Activated CD8-positive, alpha-beta memory T cell treated with anti-CD3 and anti-CD28 coated beads, Interleukin-2, amount 50 U/mL, for 4 hours (primary cell): ENCODE measurements around the gene BRD2.

Experiments used
- DNase-seq: peaks from one replicate; pipeline ENCODE4 v3.0.0-alpha.2; 2020

Gene BRD2

DNA sequence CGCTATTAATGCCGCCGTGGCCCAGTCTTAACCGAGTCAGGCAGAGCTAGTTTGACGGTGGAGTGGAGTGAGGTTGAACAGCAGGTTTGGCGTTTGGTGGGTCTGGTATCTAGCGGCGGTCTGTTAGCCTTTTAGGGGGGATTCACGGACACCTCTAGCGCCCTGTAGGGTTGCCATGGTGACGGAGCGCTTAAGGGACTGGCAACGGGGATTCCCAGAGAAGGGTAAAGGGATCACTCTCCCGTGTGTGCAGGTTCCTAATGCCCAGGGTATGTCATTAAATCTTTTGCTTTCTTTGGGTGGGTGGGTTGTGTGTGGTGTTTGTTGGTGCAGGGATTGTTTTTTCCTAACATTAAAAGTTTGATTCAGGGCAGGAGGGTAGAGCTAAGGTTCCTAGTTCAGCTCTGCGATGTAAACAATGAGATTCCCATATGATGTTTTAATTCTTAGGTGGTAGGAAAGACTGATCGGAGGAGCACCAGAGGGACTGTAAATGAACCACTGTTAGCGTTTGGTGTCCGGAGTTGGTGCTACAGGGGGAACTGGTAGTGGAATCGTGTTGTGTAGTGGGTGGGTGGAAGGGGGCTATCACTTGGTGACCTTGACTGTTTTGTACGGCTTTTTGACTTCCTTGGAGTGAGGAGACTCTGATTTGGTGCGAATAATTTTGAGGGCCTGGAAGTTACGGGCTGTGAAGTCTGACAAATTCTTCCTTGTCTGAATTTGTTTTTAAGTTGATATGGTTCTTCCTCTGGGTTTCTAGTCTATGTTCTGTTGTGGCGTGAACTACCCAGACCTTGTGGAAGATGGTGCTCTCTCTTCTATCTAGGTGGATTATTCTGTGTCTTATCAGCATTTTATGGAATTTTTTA is 5.0 kb downstream of the BRD2 start:
- DNase-seq: peak; percentile 61

DNA sequence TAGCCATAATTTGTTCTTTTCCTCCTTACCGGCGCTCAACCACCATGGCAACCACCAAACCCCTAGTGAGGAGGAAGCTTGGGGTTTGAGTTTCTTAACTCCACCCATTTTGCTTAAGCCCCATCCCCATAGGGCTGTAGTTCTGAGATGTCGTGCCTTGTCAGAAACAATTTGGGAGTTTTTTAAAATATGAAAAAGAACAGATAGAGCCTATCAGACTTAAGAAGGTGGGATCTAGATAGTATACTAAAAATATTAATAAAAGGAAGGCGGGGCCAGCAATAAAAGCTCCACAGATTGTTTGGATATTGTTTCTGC is 5.6 kb downstream of the BRD2 start:
- DNase-seq: peak; percentile 33

DNA sequence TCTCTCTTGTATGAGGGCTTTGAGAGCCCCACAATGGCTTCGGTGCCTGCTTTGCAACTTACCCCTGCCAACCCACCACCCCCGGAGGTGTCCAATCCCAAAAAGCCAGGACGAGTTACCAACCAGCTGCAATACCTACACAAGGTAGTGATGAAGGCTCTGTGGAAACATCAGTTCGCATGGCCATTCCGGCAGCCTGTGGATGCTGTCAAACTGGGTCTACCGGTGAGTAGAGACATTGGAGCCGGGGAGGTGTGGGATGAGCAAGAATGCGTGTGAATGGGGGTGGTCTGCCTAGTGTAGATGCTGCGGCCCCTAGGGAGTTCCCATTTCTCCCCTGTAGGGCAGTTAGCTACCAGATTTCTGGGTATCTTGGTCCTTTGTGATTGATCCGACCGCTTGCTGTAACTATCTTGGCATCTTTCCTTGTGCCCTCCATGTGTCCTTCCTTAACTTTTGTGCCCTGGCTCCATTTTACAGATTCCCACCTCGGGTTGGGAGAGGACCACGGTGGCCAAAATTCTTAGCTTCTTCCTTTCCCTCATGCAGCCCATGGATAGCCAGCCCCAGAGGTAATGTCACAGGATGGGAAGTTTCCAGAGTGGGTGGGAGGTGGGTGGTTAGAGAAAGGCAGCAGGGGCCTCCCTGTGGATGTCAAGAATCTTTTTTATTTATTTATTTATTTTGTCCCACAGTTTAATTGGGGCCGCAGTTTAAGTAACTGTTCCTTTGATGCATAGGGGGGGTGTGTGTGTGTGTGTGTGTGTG is 6.3 kb downstream of the BRD2 start:
- DNase-seq: no peak

DNA sequence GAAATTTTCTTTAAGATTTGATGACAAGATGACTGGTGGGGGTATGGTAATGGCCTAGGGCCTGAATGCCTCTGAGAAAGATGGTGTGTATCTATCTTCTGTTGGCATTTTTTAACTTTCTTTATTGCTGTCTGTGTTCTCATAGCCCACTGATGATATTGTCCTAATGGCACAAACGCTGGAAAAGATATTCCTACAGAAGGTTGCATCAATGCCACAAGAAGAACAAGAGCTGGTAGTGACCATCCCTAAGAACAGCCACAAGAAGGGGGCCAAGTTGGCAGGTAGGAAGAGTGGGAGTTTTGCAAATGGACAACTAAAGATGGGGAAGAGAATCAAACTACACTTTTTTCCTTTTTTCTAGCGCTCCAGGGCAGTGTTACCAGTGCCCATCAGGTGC is 7.5 kb downstream of the BRD2 start:
- DNase-seq: no peak

DNA sequence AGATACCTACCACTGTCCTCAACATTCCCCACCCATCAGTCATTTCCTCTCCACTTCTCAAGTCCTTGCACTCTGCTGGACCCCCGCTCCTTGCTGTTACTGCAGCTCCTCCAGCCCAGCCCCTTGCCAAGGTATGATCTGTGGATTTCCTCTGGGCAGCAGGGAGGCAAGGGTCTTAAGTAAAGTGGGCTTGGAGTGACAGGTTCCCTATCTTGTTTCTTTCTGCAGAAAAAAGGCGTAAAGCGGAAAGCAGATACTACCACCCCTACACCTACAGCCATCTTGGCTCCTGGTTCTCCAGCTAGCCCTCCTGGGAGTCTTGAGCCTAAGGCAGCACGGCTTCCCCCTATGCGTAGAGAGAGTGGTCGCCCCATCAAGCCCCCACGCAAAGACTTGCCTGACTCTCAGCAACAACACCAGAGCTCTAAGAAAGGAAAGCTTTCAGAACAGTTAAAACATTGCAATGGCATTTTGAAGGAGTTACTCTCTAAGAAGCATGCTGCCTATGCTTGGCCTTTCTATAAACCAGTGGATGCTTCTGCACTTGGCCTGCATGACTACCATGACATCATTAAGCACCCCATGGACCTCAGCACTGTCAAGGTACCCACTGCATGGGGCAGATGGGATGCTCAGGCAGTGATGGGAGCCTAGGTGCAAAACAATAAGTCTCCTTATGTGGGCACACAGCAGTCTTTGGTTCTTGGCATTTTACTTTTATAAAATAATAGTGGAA is 8.1 kb downstream of the BRD2 start:
- DNase-seq: no peak

DNA sequence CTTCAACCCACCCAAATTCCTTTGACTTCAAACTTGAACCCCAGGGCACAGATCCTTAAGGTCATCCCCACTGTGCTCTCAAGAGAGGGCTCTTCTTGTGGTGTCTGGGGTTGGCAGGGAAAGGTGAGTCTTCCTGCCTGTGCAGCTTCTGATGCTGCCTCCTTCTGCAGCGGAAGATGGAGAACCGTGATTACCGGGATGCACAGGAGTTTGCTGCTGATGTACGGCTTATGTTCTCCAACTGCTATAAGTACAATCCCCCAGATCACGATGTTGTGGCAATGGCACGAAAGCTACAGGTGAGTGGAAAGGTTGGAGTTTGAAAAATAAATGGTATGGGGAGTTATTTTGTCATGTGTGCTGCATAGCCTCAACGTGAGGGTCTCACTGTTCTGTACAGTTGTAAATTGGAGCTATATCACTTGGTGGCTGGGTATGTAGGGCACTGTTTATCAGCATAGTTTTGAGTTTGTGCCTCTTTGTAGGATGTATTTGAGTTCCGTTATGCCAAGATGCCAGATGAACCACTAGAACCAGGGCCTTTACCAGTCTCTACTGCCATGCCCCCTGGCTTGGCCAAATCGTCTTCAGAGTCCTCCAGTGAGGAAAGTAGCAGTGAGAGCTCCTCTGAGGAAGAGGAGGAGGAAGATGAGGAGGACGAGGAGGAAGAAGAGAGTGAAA is 9.0 kb downstream of the BRD2 start:
- no peak for DNase-seq

DNA sequence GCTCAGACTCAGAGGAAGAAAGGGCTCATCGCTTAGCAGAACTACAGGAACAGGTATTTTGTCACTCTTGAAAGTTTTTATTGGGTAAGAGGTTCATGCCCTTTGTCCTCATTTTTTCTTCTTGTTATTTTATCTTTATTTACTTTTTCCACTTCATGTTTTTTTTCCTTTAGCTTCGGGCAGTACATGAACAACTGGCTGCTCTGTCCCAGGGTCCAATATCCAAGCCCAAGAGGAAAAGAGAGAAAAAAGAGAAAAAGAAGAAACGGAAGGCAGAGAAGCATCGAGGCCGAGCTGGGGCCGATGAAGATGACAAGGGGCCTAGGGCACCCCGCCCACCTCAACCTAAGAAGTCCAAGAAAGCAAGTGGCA is 9.5 kb downstream of the BRD2 start:
- DNase-seq: no peak

DNA sequence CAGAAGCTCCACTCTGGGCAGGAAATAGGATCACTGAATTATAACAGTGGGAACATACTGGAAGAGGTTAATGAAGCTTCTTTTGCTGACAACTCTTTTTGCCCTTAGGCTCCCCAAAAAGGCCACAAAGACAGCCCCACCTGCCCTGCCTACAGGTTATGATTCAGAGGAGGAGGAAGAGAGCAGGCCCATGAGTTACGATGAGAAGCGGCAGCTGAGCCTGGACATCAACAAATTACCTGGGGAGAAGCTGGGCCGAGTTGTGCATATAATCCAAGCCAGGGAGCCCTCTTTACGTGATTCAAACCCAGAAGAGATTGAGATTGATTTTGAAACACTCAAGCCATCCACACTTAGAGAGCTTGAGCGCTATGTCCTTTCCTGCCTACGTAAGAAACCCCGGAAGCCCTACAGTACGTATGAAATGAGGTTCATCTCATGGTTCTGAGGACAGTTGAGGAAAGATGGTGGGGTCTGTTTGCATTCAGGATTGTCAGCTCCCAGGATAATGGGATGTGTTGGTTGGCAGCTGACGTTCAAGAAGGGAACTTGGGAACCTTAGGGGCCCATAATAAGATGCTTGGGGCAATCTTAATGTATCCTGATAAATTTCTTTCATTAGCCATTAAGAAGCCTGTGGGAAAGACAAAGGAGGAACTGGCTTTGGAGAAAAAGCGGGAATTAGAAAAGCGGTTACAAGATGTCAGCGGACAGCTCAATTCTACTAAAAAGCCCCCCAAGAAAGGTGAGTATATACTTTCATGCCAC is 11.5 kb downstream of the BRD2 start:
- no peak for DNase-seq

DNA sequence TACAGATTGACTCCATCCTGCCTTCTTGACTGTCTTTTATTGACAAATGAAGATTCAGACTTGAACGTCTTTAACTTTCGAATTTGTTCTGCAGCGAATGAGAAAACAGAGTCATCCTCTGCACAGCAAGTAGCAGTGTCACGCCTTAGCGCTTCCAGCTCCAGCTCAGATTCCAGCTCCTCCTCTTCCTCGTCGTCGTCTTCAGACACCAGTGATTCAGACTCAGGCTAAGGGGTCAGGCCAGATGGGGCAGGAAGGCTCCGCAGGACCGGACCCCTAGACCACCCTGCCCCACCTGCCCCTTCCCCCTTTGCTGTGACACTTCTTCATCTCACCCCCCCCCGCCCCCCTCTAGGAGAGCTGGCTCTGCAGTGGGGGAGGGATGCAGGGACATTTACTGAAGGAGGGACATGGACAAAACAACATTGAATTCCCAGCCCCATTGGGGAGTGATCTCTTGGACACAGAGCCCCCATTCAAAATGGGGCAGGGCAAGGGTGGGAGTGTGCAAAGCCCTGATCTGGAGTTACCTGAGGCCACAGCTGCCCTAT is 12.2 kb downstream of the BRD2 start:
- DNase-seq: no peak

DNA sequence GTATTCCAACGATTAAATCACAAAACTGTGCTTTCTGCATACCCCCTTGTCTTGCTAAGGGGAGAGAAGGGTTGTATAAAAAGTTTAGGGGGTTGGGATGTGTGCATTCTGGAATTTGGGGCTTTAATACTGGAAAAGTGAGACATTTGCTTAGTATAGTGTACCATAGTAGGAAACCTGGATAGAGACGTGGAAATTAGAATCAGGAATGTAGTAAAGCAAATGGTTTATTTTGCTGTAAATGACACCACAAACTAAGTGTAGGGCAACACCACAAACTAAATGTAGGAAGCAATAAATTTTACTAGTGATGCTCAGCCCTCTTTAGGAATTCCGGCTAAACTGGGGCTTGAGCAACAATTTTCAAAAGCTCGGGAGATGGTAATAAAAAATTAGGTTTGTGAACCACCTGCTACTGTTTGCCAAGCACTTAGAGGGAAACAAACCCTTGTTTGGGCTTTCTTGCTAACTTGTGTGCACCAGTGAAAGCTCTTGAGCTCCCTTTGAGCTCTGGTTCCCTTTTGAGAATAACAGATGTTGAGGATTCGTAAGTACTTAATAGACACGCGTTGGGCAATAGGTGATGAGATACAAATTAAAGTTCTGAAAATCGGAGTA is 13.8 kb downstream of the BRD2 start:
- DNase-seq: no peak

DNA sequence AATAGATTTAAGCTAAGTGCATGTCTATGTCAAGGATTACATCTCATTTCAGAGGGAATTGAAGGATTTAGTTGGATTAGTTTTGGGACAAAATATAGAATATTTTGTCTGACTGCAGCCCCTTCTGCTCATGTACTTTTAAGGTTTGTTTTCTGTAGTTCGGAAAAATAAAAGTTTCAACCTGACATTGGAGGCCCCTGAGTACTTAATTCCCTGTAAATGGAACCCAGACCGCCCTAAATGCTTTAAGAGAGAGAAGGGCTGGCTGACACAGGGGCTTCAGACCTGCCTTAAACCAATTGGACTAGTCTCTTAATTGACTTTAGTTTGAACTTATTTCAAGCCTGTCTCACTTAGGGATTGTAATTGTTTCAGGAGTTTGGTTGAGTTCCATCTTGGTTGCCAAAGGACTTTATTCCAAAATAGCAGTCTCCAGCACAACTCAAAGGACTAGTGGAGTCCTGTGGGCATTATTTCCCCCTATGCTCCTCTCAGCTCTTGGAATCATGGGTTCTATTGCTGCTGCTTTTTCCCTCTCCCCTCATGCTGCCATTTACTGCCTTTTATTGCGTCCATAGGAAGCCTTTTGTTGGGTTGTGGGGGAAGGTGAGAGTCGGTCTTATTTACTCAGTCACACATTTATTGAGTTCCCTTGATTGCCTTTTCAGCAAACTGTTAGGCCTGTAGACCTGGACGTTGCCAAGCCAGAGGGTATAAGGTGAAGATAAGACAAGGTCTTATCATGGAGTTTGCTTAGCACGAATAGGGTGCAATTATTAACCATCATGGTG is 14.5 kb downstream of the BRD2 start:
- no peak for DNase-seq

DNA sequence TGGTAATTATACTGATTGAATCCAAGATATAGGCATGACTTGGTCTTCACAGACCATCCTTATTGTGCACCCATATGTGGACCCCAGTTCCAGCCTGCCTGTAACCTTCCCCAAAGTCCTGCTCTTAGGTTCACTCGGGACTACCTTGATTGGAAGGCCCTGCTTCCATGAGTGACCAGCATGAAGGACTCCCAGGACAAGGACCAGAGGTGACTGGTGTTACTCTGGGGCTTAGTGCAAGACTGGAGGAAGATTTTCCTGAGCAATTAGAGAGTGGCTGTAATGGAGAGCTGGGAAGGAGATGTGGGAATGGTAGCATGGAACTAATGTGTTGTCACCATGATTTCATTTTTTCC is 15.1 kb downstream of the BRD2 start:
- no peak for DNase-seq

DNA sequence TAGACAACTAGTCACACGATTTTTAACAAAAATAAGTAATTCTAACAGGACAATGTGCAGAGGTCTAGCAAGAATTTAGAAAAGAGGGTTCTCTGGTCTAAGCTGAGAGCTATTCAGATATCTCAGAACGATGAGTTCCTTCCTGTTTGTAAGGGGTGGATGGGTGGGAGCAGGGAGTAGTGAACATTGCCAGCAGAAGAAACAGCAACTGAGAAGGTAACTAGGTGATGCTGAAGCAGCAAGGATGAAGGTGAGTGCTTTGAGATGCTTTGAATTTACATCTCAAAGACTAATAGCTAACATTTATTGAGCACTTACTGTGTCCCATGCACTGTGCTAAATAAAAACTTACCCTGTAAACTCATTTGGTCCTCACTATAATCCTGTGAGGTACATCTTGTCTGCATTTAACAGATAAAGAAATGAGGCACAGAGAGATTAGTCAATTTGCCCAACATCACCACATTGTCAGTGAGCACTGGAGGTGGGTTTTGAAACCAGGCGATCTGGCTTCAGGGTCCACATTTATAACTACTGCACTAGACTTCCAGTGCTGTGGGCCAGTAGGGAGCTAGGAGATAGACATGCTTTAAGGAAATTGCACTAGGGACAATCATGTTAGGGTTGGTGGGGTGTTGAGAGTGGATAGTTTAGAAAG is 15.7 kb downstream of the BRD2 start:
- no peak for DNase-seq

DNA sequence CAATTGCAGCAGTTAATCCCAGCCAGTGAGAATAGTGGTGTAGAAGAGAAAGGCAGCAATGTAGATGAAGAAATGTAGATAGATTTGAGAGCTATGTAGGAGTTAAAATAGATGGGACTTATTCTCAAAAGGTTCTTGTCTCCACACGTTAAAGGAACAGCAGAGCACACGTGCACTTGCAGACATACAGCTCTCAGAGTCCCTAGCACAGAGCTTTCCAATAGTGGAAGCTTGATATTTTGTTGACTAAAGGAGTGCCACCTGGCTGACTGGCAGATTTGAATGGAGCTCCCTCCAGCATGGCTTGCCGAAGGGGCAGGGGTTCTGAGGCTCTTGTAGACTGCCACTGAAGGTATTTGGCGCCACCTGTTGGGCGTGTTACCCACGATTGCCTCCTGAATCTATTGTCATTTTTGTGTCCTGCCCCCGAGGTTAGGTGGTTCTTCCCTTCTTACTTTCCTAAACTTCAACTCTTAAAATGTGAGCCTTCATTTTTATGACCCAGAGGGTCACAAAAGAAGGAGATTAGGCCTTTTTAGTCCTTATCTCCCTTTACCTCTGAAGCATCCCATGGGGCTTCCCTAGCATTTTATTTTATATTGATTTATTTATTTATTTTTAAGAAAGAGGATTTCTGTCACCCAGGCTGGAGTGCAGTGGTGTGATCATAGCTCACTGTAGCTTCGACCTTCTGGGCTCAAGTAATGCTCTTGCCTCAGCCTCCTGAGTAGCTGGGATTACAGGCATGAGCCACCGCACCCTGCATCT is 16.4 kb downstream of the BRD2 start:
- DNase-seq: peak; percentile 91

DNA sequence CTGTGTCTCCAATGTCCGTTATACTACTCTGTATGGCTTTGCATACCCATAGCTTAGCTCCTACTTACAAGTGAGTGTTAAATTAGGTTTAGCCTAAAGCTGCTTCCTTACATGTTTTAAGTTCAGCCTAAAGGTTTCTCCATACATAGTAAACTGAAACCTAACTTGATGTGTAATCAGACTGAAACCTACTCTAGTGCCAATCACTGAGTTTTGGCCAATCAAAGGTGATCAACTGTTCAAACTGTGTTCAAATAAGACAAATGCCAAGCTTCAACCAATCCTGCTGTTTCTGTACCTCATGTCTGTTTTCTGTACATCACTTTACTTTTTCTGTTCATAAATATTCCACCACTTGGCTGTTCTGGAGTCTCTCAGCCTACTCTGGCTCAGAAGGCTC is 21.0 kb downstream of the BRD2 start:
- no peak for DNase-seq

DNA sequence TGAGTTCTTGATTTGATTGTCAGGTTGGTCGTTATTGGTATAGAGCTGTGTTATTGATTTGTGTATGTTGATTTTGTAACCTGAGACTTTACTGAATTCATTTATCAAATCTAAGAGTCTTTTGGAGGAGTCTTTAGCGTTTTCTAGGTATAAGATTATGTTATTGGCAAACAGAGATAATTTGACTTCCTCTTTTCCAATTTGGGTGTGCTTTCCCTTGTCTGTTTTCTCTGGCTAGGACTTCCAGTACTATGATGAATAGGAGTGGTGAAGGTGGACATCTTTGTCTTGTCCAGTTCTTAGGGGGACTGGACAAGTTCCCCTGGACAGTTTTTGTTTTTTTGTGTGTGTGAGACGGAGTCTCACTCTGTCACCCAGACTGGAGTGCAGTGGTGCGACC is 23.6 kb downstream of the BRD2 start:
- DNase-seq: no peak

DNA sequence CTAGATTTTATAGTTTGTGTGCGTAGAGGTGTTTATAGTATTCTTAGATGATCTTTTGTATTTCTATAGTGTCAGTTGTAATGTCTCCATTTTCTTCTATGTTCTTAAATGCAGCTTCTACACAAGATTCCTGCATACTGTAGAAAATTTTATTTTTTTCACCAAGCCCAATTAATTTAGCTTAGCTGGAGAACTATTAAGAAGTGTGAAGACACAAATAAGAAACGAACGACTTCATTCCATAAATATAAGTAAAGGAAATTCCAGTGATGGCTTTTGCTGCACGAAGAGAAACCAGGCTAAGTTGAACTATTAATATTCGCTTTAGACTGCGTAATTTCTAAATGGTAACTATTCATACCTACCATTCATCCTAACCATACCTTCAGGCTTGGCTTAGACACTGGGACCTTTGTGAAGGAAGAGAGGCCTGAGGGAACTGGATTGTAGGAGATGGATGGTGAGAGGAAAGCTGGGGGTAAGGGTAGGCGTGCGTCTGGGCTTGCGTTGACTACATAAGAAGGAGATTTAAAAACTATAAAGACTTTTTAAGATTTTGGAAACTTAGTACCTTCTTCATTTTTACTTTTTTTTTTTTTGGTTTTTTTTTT is 25.1 kb downstream of the BRD2 start:
- DNase-seq: no peak

DNA sequence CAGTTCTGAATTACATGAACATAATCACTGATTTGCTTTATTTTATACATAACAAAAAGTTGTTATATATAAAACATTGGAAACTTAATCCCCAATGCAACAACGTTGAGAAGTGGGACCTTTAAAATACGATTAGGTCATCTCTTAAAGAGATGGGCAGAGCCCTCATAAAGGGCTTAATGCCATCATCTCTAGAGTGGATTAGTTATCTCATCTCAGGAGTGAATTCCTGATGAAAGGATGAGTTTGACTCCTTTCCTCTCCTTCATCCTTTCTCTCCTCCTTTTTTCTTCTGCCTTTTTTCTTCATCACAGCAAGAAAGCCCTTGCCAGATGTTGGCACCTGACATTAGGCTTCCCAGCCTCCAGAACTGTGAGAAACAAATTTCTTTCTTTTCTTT is 27.1 kb downstream of the BRD2 start:
- DNase-seq: no peak

DNA sequence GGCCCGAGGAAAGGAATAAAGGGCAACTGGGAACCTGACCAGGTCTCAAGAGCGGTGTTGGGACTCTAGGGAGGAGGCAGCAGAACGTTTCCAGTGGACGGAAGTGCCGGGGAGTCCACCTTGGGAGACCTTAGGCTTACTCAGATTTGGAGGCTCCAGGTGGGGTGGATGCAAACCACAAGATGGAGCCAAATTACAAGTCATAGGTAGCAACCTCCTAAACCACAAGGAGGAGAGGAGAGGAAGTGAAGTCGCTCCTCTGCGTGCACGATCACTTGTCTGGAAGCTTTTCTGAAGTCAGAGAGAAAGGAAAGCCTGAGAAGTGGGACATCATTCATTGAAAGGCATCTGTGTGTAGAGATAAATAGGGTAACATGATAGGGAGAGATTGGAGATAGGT is 31.7 kb downstream of the BRD2 start:
- DNase-seq: no peak
